NCI-H510A treated with DMSO at 0.1 percent for 48 hours (cell line): ENCODE data around the gene MYMK.

ENCODE experiments used
- DNase-seq: peaks from one replicate; lab custom pipeline; 2025; lab: John Stamatoyannopoulos, UW

Gene MYMK

GRCh38 chr9:133518706-133519449 is 5.9 kb downstream of the MYMK start:
- DNase-seq, result no peak

GRCh38 chr9:133518200-133518599 is 6.6 kb downstream of the MYMK start:
- peak; percentile 45 for DNase-seq

- DNase-seq, result no peak
Observed at GRCh38 chr9:133517711-133518110, 7.0 kb downstream of the MYMK start.

- no peak for DNase-seq
Observed at GRCh38 chr9:133516961-133517350, 7.8 kb downstream of the MYMK start.

GRCh38 chr9:133516256-133516960 is 8.4 kb downstream of the MYMK start:
- DNase-seq, result no peak

GRCh38 chr9:133515615-133516255 is 9.0 kb downstream of the MYMK start:
- no peak for DNase-seq

- no peak for DNase-seq
Observed at GRCh38 chr9:133515240-133515610, 9.5 kb downstream of the MYMK start.

GRCh38 chr9:133514460-133515239 is 10.1 kb downstream of the MYMK start:
- peak; percentile 18 for DNase-seq

- DNase-seq, result peak; percentile 56
Observed at GRCh38 chr9:133513214-133514100, 11.3 kb downstream of the MYMK start.

- DNase-seq, result no peak
Observed at GRCh38 chr9:133512253-133513213, 12.2 kb downstream of the MYMK start.

GRCh38 chr9:133511607-133512006 is 13.2 kb downstream of the MYMK start:
- no peak for DNase-seq

- DNase-seq, result no peak
Observed at GRCh38 chr9:133510926-133511505, 13.7 kb downstream of the MYMK start.

- peak; percentile 98 for DNase-seq
Observed at GRCh38 chr9:133509179-133510083, 15.3 kb downstream of the MYMK start.

GRCh38 chr9:133508046-133508445 is 16.7 kb downstream of the MYMK start:
- DNase-seq, result no peak

- no peak for DNase-seq
Observed at GRCh38 chr9:133507246-133507965, 17.4 kb downstream of the MYMK start.

GRCh38 chr9:133506653-133507038 is 18.1 kb downstream of the MYMK start:
- DNase-seq, result peak; percentile 17

GRCh38 chr9:133505901-133506652 is 18.7 kb downstream of the MYMK start:
- DNase-seq, result no peak
